Astrocyte (in vitro differentiated cells and primary cell): ENCODE results near the gene COMT. TPM values are rescaled to one million over a fixed set of nuclear protein-coding genes. Genes with fewer than 3 reads are reported as not detected.
A peak's percentile ranks its signal among the peaks of the same experiment; 100 is the strongest.

ENCODE experiments used
- DNase-seq: peaks from one replicate; pipeline ENCODE4 v3.0.0-alpha.2; 2010; ENCODE audit warnings: low read depth
- FAIRE-seq: peaks from 2 replicates; lab custom pipeline; 2011; peaks lifted over from hg19 to GRCh38; lab: Jason Lieb, UNC
- H2AFZ ChIP-seq: 2 replicates; pipeline ENCODE4 v1.6.0; 2012; ENCODE audit warnings: low read depth, low read length, inconsistent platforms
- H3K27ac ChIP-seq: 2 replicates; pipeline ENCODE4 v1.5.1; 2011; ENCODE audit warnings: low read depth, low read length, inconsistent platforms
- H3K27me3 ChIP-seq: 2 replicates; pipeline ENCODE4 v1.6.0; 2011; ENCODE audit warnings: low read length, inconsistent platforms; ENCODE audit not compliant: insufficient read depth
- H3K36me3 ChIP-seq: 2 replicates; pipeline ENCODE4 v1.5.1; 2011; ENCODE audit warnings: low read length, inconsistent platforms; ENCODE audit not compliant: insufficient read depth
- H3K4me1 ChIP-seq: 2 replicates; pipeline ENCODE4 v1.5.1; 2011; ENCODE audit warnings: low read length, inconsistent platforms; ENCODE audit not compliant: insufficient read depth
- H3K4me2 ChIP-seq: 2 replicates; pipeline ENCODE4 v1.6.0; 2012; ENCODE audit warnings: low read length, inconsistent platforms
- H3K4me3 ChIP-seq: 2 replicates; pipeline ENCODE4 v1.5.1; 2011; ENCODE audit warnings: low read depth, mild to moderate bottlenecking, low read length, inconsistent platforms; ENCODE audit not compliant: insufficient read depth
- H3K79me2 ChIP-seq: 2 replicates; pipeline ENCODE4 v1.6.0; 2012; ENCODE audit warnings: mild to moderate bottlenecking, low read length, inconsistent platforms; ENCODE audit not compliant: insufficient read depth
- H3K9ac ChIP-seq: 2 replicates; pipeline ENCODE4 v1.6.0; 2012; ENCODE audit warnings: mild to moderate bottlenecking, low read length, inconsistent platforms
- H3K9me3 ChIP-seq: 2 replicates; pipeline ENCODE4 v1.5.1; 2012; ENCODE audit warnings: low read depth, mild to moderate bottlenecking, low read length, inconsistent platforms; ENCODE audit not compliant: insufficient read depth
- H4K20me1 ChIP-seq: 2 replicates; pipeline ENCODE4 v1.6.0; 2012; ENCODE audit warnings: low read length, inconsistent platforms; ENCODE audit not compliant: insufficient read depth
- H3K27ac Mint-ChIP-seq: one replicate; pipeline ENCODE4 v1.8.0; 2021; ENCODE audit warnings: mild to moderate bottlenecking, mixed read lengths; ENCODE audit not compliant: unreplicated experiment
- H3K27me3 Mint-ChIP-seq: one replicate; pipeline ENCODE4 v1.8.0; 2021; ENCODE audit warnings: low read depth, mixed read lengths; ENCODE audit not compliant: unreplicated experiment
- H3K36me3 Mint-ChIP-seq: one replicate; pipeline ENCODE4 v1.8.0; 2021; ENCODE audit warnings: low read depth, mixed read lengths; ENCODE audit not compliant: unreplicated experiment
- H3K4me1 Mint-ChIP-seq: one replicate; pipeline ENCODE4 v1.8.0; 2021; ENCODE audit warnings: low read depth, mixed read lengths; ENCODE audit not compliant: unreplicated experiment
- H3K4me3 Mint-ChIP-seq: one replicate; pipeline ENCODE4 v1.8.0; 2021; ENCODE audit warnings: mild to moderate bottlenecking, moderate library complexity, mixed read lengths; ENCODE audit not compliant: unreplicated experiment
- H3K9me3 Mint-ChIP-seq: one replicate; pipeline ENCODE4 v1.8.0; 2021; ENCODE audit warnings: mild to moderate bottlenecking, mixed read lengths; ENCODE audit not compliant: unreplicated experiment
- CTCF ChIP-seq: IDR thresholded peaks from 2 replicates; pipeline ENCODE4 v1.5.1; 2011; ENCODE audit warnings: low read depth, mild to moderate bottlenecking, inconsistent platforms, low read length, moderate library complexity; ENCODE audit not compliant: insufficient read depth
- EZH2 ChIP-seq: IDR thresholded peaks from 2 replicates; pipeline ENCODE4 v1.6.1; 2012; ENCODE audit warnings: mild to moderate bottlenecking, low read length, inconsistent platforms; ENCODE audit not compliant: insufficient read depth
- total RNA-seq: library from RNA; stranded (reverse); gene quantifications from 2 replicates; pipeline ENCODE4 v1.2.1, GENCODE V29; 2021

Gene COMT
- total RNA-seq, 1 donor from 2014 or later, result 116 TPM

- Histone ChIP-seq H3K4me1 (peaks cover 10% of the 10 kb centered on the region), H2AFZ (no peak overlapping the region), H4K20me1 (peaks cover 19% of the 10 kb centered on the region), H3K79me2 (no peaks in the 10 kb centered on the region), H3K27ac (no peak overlapping the region), H3K4me3 (no peak overlapping the region), H3K9me3 (no peaks in the 10 kb centered on the region), H3K9ac (no peak overlapping the region), H3K4me2 (peak overlapping the region; percentile 14), H3K27me3 (no peaks in the 10 kb centered on the region), H3K36me3 (no peaks in the 10 kb centered on the region)
- TF ChIP-seq EZH2 (no peak), CTCF (no peak)
- no peaks in the 10 kb centered on the region for H3K27me3 Mint-ChIP-seq
- no peaks in the 10 kb centered on the region for H3K9me3 Mint-ChIP-seq
- FAIRE-seq (no peak), DNase-seq (no peak)
- H3K36me3 Mint-ChIP-seq, result peaks cover under 1% of the 10 kb centered on the region
- H3K4me1 Mint-ChIP-seq, result peaks cover 3% of the 10 kb centered on the region
- peak overlapping the region; percentile 27 for H3K4me3 Mint-ChIP-seq
- peak overlapping the region; percentile 20 for H3K27ac Mint-ChIP-seq
Observed at GRCh38 chr22:19974935-19975706, 33.5 kb downstream of the COMT start.

DNA sequence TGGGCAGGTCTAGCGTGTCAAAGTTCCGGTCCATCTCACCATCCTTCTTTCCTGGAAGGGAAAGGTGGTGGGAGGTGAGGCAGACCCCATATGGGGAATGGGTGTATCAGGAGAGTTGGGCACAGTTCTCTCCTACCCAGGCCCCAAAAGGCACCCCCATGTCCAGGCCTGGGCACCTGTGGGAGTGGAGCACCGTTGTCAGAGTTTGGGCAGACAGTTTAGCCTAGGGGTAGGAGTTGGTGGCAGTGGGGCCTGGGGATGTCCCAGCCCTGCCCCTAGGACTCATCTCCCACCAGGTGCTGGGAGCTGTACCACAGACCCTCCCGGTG lies 34.1 kb downstream of the COMT start:
- Histone ChIP-seq H3K9me3 (no peaks in the 10 kb centered on the region), H3K4me2 (no peak overlapping the region), H3K27ac (no peak overlapping the region), H3K4me3 (no peak overlapping the region), H2AFZ (no peak overlapping the region), H4K20me1 (peaks cover 15% of the 10 kb centered on the region), H3K27me3 (no peaks in the 10 kb centered on the region), H3K9ac (no peak overlapping the region), H3K79me2 (no peaks in the 10 kb centered on the region), H3K4me1 (peaks cover 10% of the 10 kb centered on the region), H3K36me3 (no peaks in the 10 kb centered on the region)
- Mint-ChIP-seq H3K4me1 (peaks cover 3% of the 10 kb centered on the region), H3K36me3 (peaks cover 2% of the 10 kb centered on the region), H3K9me3 (no peaks in the 10 kb centered on the region), H3K27me3 (no peaks in the 10 kb centered on the region), H3K27ac (no peak overlapping the region), H3K4me3 (peak overlapping the region; percentile 27)
- no peak for FAIRE-seq
- TF ChIP-seq EZH2, result no peak
- TF ChIP-seq CTCF, result no peak
- no peak for DNase-seq

DNA sequence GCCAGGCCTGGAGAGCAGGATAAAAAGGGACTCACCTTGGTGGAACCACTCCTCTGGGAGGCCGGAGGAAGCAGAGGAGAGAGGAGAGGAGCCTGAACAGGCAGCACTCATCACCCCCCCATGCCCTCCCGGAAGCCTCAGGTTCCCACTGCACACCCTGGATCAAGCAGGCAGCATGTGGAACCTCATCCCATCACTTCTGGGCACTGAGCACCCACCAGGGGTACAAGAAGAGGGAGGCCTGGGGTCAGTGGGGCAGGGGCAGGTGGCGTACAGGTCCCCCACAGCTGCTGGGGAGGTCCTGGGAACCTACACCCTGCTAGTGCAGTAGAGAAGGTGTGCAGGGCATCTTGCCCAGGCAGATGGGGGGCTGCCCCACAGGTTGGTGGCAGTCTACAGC lies 35.1 kb downstream of the COMT start:
- no peak overlapping the region for H3K4me3 Mint-ChIP-seq
- Histone ChIP-seq H3K27me3 (no peaks in the 10 kb centered on the region), H3K27ac (no peak overlapping the region), H3K79me2 (no peaks in the 10 kb centered on the region), H4K20me1 (peaks cover 11% of the 10 kb centered on the region), H3K36me3 (no peaks in the 10 kb centered on the region), H3K9ac (no peak overlapping the region), H3K4me1 (peaks cover 10% of the 10 kb centered on the region), H3K4me2 (no peak overlapping the region), H3K4me3 (no peak overlapping the region), H3K9me3 (no peaks in the 10 kb centered on the region), H2AFZ (no peak overlapping the region)
- FAIRE-seq (no peak), DNase-seq (no peak)
- H3K27ac Mint-ChIP-seq, result no peak overlapping the region
- TF ChIP-seq EZH2 (no peak), CTCF (no peak)
- no peaks in the 10 kb centered on the region for H3K27me3 Mint-ChIP-seq
- H3K4me1 Mint-ChIP-seq, result peaks cover 3% of the 10 kb centered on the region
- H3K9me3 Mint-ChIP-seq, result no peaks in the 10 kb centered on the region
- peaks cover 2% of the 10 kb centered on the region for H3K36me3 Mint-ChIP-seq
